Fibroblast of lung (primary cell): ENCODE measurements around the gene AMER2.
A peak's percentile ranks its signal among the peaks of the same experiment; 100 is the strongest.

Source experiments
- CTCF ChIP-seq, 2 donors: IDR thresholded peaks in 1 of 2; conservative IDR thresholded peaks in 1 of 2; 1 replicate in 1 of 2; 2 replicates in 1 of 2; pipeline ENCODE4 v1.5.1; 2011 to 2012; ENCODE audit warnings: low read length in 2 of 2, control low read depth in 1 of 2, inconsistent platforms in 1 of 2, low read depth in 1 of 2, mild to moderate bottlenecking in 1 of 2
- EZH2 ChIP-seq: IDR thresholded peaks from 2 replicates; pipeline ENCODE4 v1.5.1; 2012; ENCODE audit warnings: low read length, control low read depth, mild to moderate bottlenecking; ENCODE audit errors: missing control alignments

- peak; percentile 84 to 98 for TF ChIP-seq CTCF (conservative IDR thresholded peaks at IDR 0.05 in 1 of 2, IDR thresholded peaks at IDR 0.05 in 1 of 2; ENCODE audit: low read depth in 1 of 2, low read length in 2 of 2)
- TF ChIP-seq EZH2 = no peak
These were observed 57.9 kb downstream of the AMER2 start for GRCh38 chr13:25114220-25114619.
